ENCODE measurements around the gene PATJ. TPM values are rescaled to one million over a fixed set of nuclear protein-coding genes. Genes with fewer than 3 reads are reported as not detected.

The PATJ gene
- total and polyA plus RNA-seq, 2 donors (not counting 1 experiment from before 2014, with no cell fraction given) = 8.0 to 45.3 TPM

DNA sequence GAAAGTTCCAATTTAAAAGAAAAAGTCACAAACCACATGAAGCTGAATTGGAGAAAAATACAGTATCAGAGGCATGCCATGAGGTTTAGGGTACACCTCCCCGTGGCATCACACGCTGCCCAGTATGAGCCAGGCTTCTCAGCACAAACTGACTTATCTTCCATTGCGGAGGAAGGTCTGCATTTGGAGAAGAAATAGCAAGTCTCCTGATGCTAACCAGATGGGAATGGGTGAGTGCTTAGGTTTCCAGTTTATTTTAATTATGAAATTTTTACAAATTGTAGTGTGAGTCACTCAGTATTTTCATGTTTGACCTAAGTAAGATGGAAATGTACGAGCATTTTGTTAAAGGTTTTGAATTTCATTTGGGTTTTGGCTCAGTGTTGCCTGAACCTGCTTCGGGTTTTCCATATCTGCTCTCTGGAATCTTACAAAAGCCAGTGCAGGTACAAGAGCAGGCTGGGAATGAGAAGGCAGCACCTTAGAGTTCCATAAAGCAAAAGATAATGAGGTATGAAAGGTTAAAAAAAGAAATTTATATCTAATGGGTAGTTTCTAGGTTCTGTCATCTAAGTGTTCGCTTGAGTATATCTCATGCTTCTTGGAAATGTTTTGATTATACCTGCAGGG is 213.9 kb downstream of the PATJ start:
- Mint-ChIP-seq H3K9me3 (ENCODE audit: insufficient read depth) (no peaks in the 10 kb centered on the region), H3K4me1 (no peaks in the 10 kb centered on the region), H3K27ac (no peak overlapping the region), H3K4me3 (no peak overlapping the region), H3K27me3 (no peaks in the 10 kb centered on the region)
- ChIA-PET CTCF (no interaction called here), POLR2A (no interaction called here)
- no peak for ATAC-seq (ENCODE audit: low read depth)
- 97% methylated on average over 5 of the region's 6 CpGs for WGBS (ENCODE audit: insufficient coverage)
- no peak overlapping the region for H3K9ac ChIP-seq (ENCODE audit: low read length)
- no peaks in the 10 kb centered on the region for H3K27me3 ChIP-seq (replicated peaks in 1 of 4; ENCODE audit: control extremely low read depth in 1 of 4, control insufficient read depth in 3 of 4, insufficient read depth in 4 of 4, low read length in 3 of 4)
- no peaks in the 10 kb centered on the region for H3K9me3 ChIP-seq (ENCODE audit: control extremely low read depth in 1 of 3, control insufficient read depth in 2 of 3, insufficient read depth in 1 of 3, low read length in 2 of 3)
- H3K4me2 ChIP-seq (replicated peaks; ENCODE audit: low read depth, low read length, poor library complexity, severe bottlenecking) = no peak overlapping the region
- no peak overlapping the region for H3K4me3 ChIP-seq (ENCODE audit: control extremely low read depth in 1 of 5, extremely low read depth in 1 of 5, insufficient read depth in 1 of 5, low read depth in 2 of 5, low read length in 4 of 5)
- H3K36me3 ChIP-seq (replicated peaks in 1 of 2; ENCODE audit: control extremely low read depth in 1 of 2, control insufficient read depth in 1 of 2, extremely low read depth in 1 of 2, insufficient read depth in 2 of 2, low read length in 1 of 2) = no peaks in the 10 kb centered on the region
- H3K27ac ChIP-seq (ENCODE audit: low read length in 2 of 2) = no peak overlapping the region
- H2AFZ ChIP-seq (ENCODE audit: insufficient read depth, low read depth, low read length, poor library complexity, severe bottlenecking) = no peak overlapping the region
- TF ChIP-seq EZH2 (IDR thresholded peaks at IDR 0.05; ENCODE audit: borderline replicate concordance, insufficient read depth, low read depth, low read length, poor library complexity, severe bottlenecking) = no peak
- TF ChIP-seq, protein P1, sequence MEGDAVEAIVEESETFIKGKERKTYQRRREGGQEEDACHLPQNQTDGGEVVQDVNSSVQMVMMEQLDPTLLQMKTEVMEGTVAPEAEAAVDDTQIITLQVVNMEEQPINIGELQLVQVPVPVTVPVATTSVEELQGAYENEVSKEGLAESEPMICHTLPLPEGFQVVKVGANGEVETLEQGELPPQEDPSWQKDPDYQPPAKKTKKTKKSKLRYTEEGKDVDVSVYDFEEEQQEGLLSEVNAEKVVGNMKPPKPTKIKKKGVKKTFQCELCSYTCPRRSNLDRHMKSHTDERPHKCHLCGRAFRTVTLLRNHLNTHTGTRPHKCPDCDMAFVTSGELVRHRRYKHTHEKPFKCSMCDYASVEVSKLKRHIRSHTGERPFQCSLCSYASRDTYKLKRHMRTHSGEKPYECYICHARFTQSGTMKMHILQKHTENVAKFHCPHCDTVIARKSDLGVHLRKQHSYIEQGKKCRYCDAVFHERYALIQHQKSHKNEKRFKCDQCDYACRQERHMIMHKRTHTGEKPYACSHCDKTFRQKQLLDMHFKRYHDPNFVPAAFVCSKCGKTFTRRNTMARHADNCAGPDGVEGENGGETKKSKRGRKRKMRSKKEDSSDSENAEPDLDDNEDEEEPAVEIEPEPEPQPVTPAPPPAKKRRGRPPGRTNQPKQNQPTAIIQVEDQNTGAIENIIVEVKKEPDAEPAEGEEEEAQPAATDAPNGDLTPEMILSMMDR (IDR thresholded peaks at IDR 0.05) = no peak
- no peak for DNase-seq
- H3K4me1 ChIP-seq (ENCODE audit: control insufficient read depth in 2 of 2, insufficient read depth in 2 of 2, low read length in 2 of 2) = no peaks in the 10 kb centered on the region
- H3K79me2 ChIP-seq (ENCODE audit: control insufficient read depth, insufficient read depth, low read length) = no peaks in the 10 kb centered on the region
- intact Hi-C loops (cut with micrococcal nuclease) = no loop called here
- no peaks in the 10 kb centered on the region for H4K20me1 ChIP-seq (ENCODE audit: control insufficient read depth, insufficient read depth, low read length, poor library complexity, severe bottlenecking)

DNA sequence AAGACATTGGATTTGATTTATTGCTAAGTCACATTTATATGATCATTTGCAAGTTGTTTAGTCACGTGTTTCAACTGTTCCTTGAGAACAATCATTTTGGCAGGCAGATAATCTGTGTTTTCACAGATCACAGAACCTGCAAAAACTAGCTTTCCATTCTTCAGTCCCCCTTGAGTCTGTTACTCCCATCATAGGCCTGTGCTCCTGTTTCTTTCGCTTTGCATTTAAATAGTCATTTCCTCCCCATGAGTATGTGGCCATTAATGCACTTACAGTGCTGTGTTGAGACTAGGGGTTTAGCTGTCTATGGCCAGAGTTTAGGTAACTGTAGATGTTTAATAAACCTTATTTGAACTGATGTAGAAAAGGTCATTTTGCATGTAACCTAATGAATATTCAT is 214.5 kb downstream of the PATJ start:
- ATAC-seq (ENCODE audit: low read depth) = no peak
- no peak overlapping the region for H3K4me2 ChIP-seq (replicated peaks; ENCODE audit: low read depth, low read length, poor library complexity, severe bottlenecking)
- H3K27ac Mint-ChIP-seq = no peak overlapping the region
- ChIA-PET POLR2A (no interaction called here), CTCF (no interaction called here)
- DNase-seq = no peak
- H4K20me1 ChIP-seq (ENCODE audit: control insufficient read depth, insufficient read depth, low read length, poor library complexity, severe bottlenecking) = no peaks in the 10 kb centered on the region
- no peaks in the 10 kb centered on the region for H3K9me3 Mint-ChIP-seq (ENCODE audit: insufficient read depth)
- H3K27me3 ChIP-seq (replicated peaks in 1 of 4; ENCODE audit: control extremely low read depth in 1 of 4, control insufficient read depth in 3 of 4, insufficient read depth in 4 of 4, low read length in 3 of 4) = no peaks in the 10 kb centered on the region
- no CpG with 5 or more reads among the region's 2 CpGs for WGBS (ENCODE audit: insufficient coverage)
- H3K27me3 Mint-ChIP-seq = no peaks in the 10 kb centered on the region
- H3K4me3 ChIP-seq (ENCODE audit: control extremely low read depth in 1 of 5, extremely low read depth in 1 of 5, insufficient read depth in 1 of 5, low read depth in 2 of 5, low read length in 4 of 5) = no peak overlapping the region
- no peak overlapping the region for H3K4me3 Mint-ChIP-seq
- no peak overlapping the region for H3K9ac ChIP-seq (ENCODE audit: low read length)
- no peaks in the 10 kb centered on the region for H3K4me1 Mint-ChIP-seq
- H3K9me3 ChIP-seq (ENCODE audit: control extremely low read depth in 1 of 3, control insufficient read depth in 2 of 3, insufficient read depth in 1 of 3, low read length in 2 of 3) = no peaks in the 10 kb centered on the region
- TF ChIP-seq, protein P1 (IDR thresholded peaks at IDR 0.05) = no peak
- TF ChIP-seq EZH2 (IDR thresholded peaks at IDR 0.05; ENCODE audit: borderline replicate concordance, insufficient read depth, low read depth, low read length, poor library complexity, severe bottlenecking) = no peak
- no peaks in the 10 kb centered on the region for H3K36me3 ChIP-seq (replicated peaks in 1 of 2; ENCODE audit: control extremely low read depth in 1 of 2, control insufficient read depth in 1 of 2, extremely low read depth in 1 of 2, insufficient read depth in 2 of 2, low read length in 1 of 2)
- no peaks in the 10 kb centered on the region for H3K79me2 ChIP-seq (ENCODE audit: control insufficient read depth, insufficient read depth, low read length)
- no peak overlapping the region for H3K27ac ChIP-seq (ENCODE audit: low read length in 2 of 2)
- H2AFZ ChIP-seq (ENCODE audit: insufficient read depth, low read depth, low read length, poor library complexity, severe bottlenecking) = no peak overlapping the region
- H3K4me1 ChIP-seq (ENCODE audit: control insufficient read depth in 2 of 2, insufficient read depth in 2 of 2, low read length in 2 of 2) = no peaks in the 10 kb centered on the region
- intact Hi-C loops (cut with micrococcal nuclease) = no loop called here
